Fibroblast of lung (primary cell): ENCODE measurements around the gene SNPH.

Experiments
- CTCF ChIP-seq, 2 donors: IDR thresholded peaks in 1 of 2; conservative IDR thresholded peaks in 1 of 2; 1 replicate in 1 of 2; 2 replicates in 1 of 2; pipeline ENCODE4 v1.5.1; 2011 to 2012; ENCODE audit warnings: low read length in 2 of 2, control low read depth in 1 of 2, inconsistent platforms in 1 of 2, low read depth in 1 of 2, mild to moderate bottlenecking in 1 of 2
- EZH2 ChIP-seq: IDR thresholded peaks from 2 replicates; pipeline ENCODE4 v1.5.1; 2012; ENCODE audit warnings: low read length, control low read depth, mild to moderate bottlenecking; ENCODE audit errors: missing control alignments

DNA sequence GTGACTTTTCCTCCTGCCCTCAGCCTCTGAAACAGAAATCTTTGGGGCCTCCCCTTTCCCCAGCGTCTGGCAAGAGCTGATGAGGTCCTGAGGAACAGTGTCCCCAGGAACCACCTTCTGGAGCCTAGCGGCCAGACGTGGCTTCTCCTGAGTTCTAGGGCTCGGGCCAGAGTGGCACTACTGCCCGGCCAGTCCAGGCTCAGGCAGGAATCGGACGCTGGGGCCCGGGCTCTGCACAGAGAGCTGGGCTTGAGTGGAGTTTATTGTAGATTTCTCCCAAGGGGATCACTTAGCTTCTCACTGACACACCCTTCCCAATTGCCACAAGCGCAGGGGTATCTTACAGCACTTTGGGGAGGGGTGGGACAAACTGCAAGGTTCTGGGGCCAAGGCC is 42.6 kb downstream of the SNPH start:
- TF ChIP-seq CTCF (conservative IDR thresholded peaks at IDR 0.05 in 1 of 2, IDR thresholded peaks at IDR 0.05 in 1 of 2; ENCODE audit: low read depth in 1 of 2, low read length in 2 of 2) (no peak), EZH2 (no peak)
